ENCODE measurements around the gene EIF4B. TPM values are rescaled to one million over a fixed set of nuclear protein-coding genes. Genes with fewer than 3 reads are reported as not detected.

EIF4B gene
- total RNA-seq, 1 experiment from 2014 or later = 809 TPM

DNA sequence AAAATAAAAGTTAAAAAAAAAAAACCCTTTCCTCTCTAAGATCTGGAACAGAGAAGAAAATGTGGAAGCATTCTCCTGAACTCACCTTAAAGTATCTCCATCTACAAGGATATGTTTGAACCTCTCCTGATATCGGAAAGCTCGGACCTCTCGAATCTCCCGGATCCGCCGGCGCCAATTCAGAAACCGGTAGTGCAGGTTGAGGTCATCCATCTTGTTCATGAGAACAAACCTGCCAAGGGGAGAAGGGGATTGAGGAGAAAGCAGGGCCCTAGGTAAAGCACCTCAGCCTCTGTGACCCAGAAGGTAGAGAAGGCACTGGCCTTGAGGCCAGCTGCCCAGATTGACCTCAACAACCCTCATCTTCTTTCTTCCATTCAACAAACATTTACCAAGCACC lies 70.8 kb downstream of the EIF4B start (continued):
- TF ChIP-seq, protein P1, sequence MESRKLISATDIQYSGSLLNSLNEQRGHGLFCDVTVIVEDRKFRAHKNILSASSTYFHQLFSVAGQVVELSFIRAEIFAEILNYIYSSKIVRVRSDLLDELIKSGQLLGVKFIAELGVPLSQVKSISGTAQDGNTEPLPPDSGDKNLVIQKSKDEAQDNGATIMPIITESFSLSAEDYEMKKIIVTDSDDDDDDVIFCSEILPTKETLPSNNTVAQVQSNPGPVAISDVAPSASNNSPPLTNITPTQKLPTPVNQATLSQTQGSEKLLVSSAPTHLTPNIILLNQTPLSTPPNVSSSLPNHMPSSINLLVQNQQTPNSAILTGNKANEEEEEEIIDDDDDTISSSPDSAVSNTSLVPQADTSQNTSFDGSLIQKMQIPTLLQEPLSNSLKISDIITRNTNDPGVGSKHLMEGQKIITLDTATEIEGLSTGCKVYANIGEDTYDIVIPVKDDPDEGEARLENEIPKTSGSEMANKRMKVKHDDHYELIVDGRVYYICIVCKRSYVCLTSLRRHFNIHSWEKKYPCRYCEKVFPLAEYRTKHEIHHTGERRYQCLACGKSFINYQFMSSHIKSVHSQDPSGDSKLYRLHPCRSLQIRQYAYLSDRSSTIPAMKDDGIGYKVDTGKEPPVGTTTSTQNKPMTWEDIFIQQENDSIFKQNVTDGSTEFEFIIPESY (IDR thresholded peaks at IDR 0.05; ENCODE audit: extremely low read depth, insufficient replicate concordance, low read length) = no peak
- TF ChIP-seq POLR2A (IDR thresholded peaks at IDR 0.05; ENCODE audit: borderline replicate concordance, extremely low read depth, insufficient read depth, insufficient read length) = no peak
- TF ChIP-seq YY1 (IDR thresholded peaks at IDR 0.05; ENCODE audit: extremely low read depth, insufficient replicate concordance, low read depth, low read length) = no peak

DNA sequence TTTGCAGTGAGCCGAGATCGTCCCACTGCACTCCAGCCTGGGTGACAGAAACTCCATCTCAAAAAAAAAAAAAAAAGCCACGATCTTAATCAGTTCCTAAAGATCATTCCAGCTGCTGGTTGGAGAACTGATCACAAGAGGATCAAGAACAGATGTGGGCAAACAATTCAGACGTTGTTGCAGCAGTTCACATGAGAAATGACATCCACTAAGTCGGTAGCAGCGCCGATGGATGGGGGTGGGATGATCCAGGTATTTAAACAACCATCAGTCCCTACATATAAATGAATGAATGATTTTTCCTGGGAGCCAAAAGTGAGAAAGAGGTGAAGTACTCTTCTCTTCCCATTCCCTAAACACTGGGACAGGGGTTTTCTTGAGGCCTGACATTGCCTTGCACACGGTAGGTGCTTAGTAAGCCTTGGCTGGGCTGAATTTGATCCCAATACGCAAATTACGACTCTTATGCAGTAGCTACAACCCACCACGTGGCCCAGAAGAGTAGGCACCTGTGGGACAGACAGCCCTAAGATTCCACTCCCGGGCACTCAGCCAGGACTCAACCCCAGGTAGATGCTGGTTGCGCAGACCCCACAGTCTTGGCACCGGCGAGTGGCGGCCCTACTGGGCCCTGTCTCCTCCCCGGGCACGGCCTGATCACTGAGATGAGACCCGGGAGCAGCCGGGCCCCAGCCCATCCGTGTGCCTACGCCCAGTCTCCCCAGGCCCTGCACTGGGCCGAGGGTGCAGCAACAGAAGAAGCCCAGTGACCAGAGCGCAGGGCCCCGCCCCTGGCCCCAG lies 72.4 kb downstream of the EIF4B start:
- ChIA-PET RAD21 (ENCODE audit: low non-redundant PET in 1 of 2, low total read pairs in 2 of 2, uncharacterized antibody in 2 of 2, unreplicated experiment in 2 of 2) (interaction anchor here (0.5 to 2.0 kb wide), 7 partner anchors 12 to 82 kb away, joined by 3 to 6 read pairs (median 5); no protein-coding TSS in a partner anchor), CTCF (interaction anchor here (0.8 to 3.3 kb wide), 13 partner anchors 9 to 243 kb away, joined by 3 to 33 read pairs (median 4); partner anchors contain the start of gene AAAS), POLR2A (interaction anchor here (0.7 to 2.6 kb wide), 24 partner anchors 8 to 301 kb away, joined by 3 to 27 read pairs (median 4); partner anchors contain the start of genes CSAD, EIF4B, IGFBP6 and KRT8)
- peaks cover 21% of the 10 kb centered on the region; the same call in 1 of the 2 replicates for H3K79me2 ChIP-seq (ENCODE audit: insufficient read depth, low read length)
- no peaks in the 10 kb centered on the region for H3K9me2 ChIP-seq (ENCODE audit: insufficient read depth)
- peak overlapping the region; percentile 72 for H3K27ac ChIP-seq (ENCODE audit: low read depth, low read length)
- H3K9me3 ChIP-seq (ENCODE audit: control insufficient read depth in 1 of 2, insufficient read depth in 1 of 2, low read depth in 1 of 2, low read length in 2 of 2) = no peaks in the 10 kb centered on the region
- H3K4me3 ChIP-seq (replicated peaks in 1 of 2; ENCODE audit: low read depth in 1 of 2, low read length in 2 of 2) = peak overlapping the region; percentile 67 to 81
- no peaks in the 10 kb centered on the region for H3K27me3 ChIP-seq (ENCODE audit: insufficient read depth, low read length)
- peak overlapping the region; percentile 78 for H3K9ac ChIP-seq (ENCODE audit: low read length)
- no peak for DNase-seq (ENCODE audit: low read depth, low spot score)
- TSS peak; percentile 50 for BruUV-seq (replicated peaks)
- H3K36me3 ChIP-seq (ENCODE audit: control insufficient read depth in 1 of 2, insufficient read depth in 2 of 2, low read length in 2 of 2) = peaks cover 9 to 24% of the 10 kb centered on the region in 2 experiments; a peak in 2 of 4 replicates
- peak; percentile 38 for ATAC-seq
- no peaks in the 10 kb centered on the region for H4K20me1 ChIP-seq (ENCODE audit: insufficient read depth)
- intact Hi-C loops (cut with micrococcal nuclease) = loop anchor here (1.0 kb wide), 2 partner anchors 17 to 21 kb away; no protein-coding TSS in a partner anchor
- peaks cover 9 to 30% of the 10 kb centered on the region in 2 experiments for H3K4me1 ChIP-seq (ENCODE audit: control insufficient read depth in 1 of 2, insufficient read depth in 2 of 2, low read length in 2 of 2)
- peak overlapping the region; percentile 92 for H3K4me2 ChIP-seq (ENCODE audit: low read length)
- H2AFZ ChIP-seq (ENCODE audit: low read depth, low read length, poor library complexity, severe bottlenecking) = no peak overlapping the region
- TF ChIP-seq, protein P2, sequence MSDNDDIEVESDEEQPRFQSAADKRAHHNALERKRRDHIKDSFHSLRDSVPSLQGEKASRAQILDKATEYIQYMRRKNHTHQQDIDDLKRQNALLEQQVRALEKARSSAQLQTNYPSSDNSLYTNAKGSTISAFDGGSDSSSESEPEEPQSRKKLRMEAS (IDR thresholded peaks at IDR 0.05) = peak; percentile 72
- TF ChIP-seq EZH2 (IDR thresholded peaks at IDR 0.05) (no peak), SIN3A (IDR thresholded peaks at IDR 0.05; ENCODE audit: low read depth) (peak; percentile 20; the same call in 1 of the 2 replicates), ZNF274 (IDR thresholded peaks at IDR 0.05; ENCODE audit: low read depth, low read length) (no peak), TCF7L2 (IDR thresholded peaks at IDR 0.05; ENCODE audit: borderline replicate concordance, extremely low read depth, insufficient read depth, insufficient read length) (no peak), SP1 (IDR thresholded peaks at IDR 0.05; ENCODE audit: low read depth) (no peak), YY1 (IDR thresholded peaks at IDR 0.05; ENCODE audit: extremely low read depth, insufficient replicate concordance, low read depth, low read length) (no peak), EGR1 (IDR thresholded peaks at IDR 0.05; ENCODE audit: low read depth) (no peak), CBX3 (IDR thresholded peaks at IDR 0.05; ENCODE audit: low read depth) (no peak), POLR2A (IDR thresholded peaks at IDR 0.05; ENCODE audit: borderline replicate concordance, extremely low read depth, insufficient read depth, insufficient read length) (no peak)
- TF ChIP-seq, protein P1 (IDR thresholded peaks at IDR 0.05; ENCODE audit: extremely low read depth, insufficient replicate concordance, low read length) = no peak
- TF ChIP-seq, protein P3, sequence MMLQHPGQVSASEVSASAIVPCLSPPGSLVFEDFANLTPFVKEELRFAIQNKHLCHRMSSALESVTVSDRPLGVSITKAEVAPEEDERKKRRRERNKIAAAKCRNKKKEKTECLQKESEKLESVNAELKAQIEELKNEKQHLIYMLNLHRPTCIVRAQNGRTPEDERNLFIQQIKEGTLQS (IDR thresholded peaks at IDR 0.05) = no peak
- TF ChIP-seq, protein P4, sequence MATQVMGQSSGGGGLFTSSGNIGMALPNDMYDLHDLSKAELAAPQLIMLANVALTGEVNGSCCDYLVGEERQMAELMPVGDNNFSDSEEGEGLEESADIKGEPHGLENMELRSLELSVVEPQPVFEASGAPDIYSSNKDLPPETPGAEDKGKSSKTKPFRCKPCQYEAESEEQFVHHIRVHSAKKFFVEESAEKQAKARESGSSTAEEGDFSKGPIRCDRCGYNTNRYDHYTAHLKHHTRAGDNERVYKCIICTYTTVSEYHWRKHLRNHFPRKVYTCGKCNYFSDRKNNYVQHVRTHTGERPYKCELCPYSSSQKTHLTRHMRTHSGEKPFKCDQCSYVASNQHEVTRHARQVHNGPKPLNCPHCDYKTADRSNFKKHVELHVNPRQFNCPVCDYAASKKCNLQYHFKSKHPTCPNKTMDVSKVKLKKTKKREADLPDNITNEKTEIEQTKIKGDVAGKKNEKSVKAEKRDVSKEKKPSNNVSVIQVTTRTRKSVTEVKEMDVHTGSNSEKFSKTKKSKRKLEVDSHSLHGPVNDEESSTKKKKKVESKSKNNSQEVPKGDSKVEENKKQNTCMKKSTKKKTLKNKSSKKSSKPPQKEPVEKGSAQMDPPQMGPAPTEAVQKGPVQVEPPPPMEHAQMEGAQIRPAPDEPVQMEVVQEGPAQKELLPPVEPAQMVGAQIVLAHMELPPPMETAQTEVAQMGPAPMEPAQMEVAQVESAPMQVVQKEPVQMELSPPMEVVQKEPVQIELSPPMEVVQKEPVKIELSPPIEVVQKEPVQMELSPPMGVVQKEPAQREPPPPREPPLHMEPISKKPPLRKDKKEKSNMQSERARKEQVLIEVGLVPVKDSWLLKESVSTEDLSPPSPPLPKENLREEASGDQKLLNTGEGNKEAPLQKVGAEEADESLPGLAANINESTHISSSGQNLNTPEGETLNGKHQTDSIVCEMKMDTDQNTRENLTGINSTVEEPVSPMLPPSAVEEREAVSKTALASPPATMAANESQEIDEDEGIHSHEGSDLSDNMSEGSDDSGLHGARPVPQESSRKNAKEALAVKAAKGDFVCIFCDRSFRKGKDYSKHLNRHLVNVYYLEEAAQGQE (IDR thresholded peaks at IDR 0.05; ENCODE audit: low read depth) = no peak

Measured in HCT116 (cell line).